Prostate gland (tissue), 2 donors: ENCODE data around the gene ZBTB47.

ENCODE experiments used
- CTCF ChIP-seq, 4 experiments: fragments of 200-600 bp in 2 of 4; fragments of 450-650 bp in 2 of 4; sonication (generic) in 2 of 4; IDR thresholded peaks; 1 replicate in 3 of 4; 2 replicates in 1 of 4; pipeline ENCODE4 v1.5.1; 2016 to 2019; ENCODE audit warnings: antibody characterized with exemption in 4 of 4, mild to moderate bottlenecking in 2 of 4, moderate library complexity in 2 of 4
- POLR2A ChIP-seq: fragments of 450-650 bp; IDR thresholded peaks from one replicate; pipeline ENCODE4 v1.6.1; 2016; ENCODE audit warnings: antibody characterized with exemption, mild to moderate bottlenecking

- no peak for TF ChIP-seq CTCF (IDR thresholded peaks at IDR 0.05)
- TF ChIP-seq POLR2A = no peak
Measured at GRCh38 chr3:42635111-42635510, 18.4 kb upstream of the ZBTB47 start.
